T-helper 1 cell treated with Interleukin-12 subunit alpha and Interleukin-12 subunit beta and Interleukin-4 antibody, amounts not matched to agents 30 μg/mL and 1 μg/mL, for 36 hours (primary cell): Measurements from ENCODE around the gene LRRC49.
"Not testable (repeated sequence)": the region's sequence is repeated elsewhere in the genome, so short reads cannot be mapped to it uniquely, and the experiment has no call there.

Source experiments
- H3K27ac Mint-ChIP-seq: one replicate; pipeline ENCODE4 v1.8.0; 2021; ENCODE audit warnings: mild to moderate bottlenecking, mixed read lengths
- H3K27me3 Mint-ChIP-seq: one replicate; pipeline ENCODE4 v1.8.0; 2021; ENCODE audit warnings: low read depth, mixed read lengths
- H3K36me3 Mint-ChIP-seq: one replicate; pipeline ENCODE4 v1.8.0; 2021; ENCODE audit warnings: low read depth, mixed read lengths
- H3K4me1 Mint-ChIP-seq: one replicate; pipeline ENCODE4 v1.8.0; 2021; ENCODE audit warnings: low read depth, mixed read lengths
- H3K4me3 Mint-ChIP-seq: one replicate; pipeline ENCODE4 v1.8.0; 2021; ENCODE audit warnings: mild to moderate bottlenecking, moderate library complexity, mixed read lengths
- H3K9me3 Mint-ChIP-seq: one replicate; pipeline ENCODE4 v1.8.0; 2021; ENCODE audit warnings: mixed read lengths

LRRC49 gene

GRCh38 chr15:71011503-71012155 is 119.0 kb downstream of the LRRC49 start:
- Mint-ChIP-seq H3K36me3 (no peaks in the 10 kb centered on the region), H3K27me3 (peaks cover 17% of the 10 kb centered on the region), H3K27ac (no peak overlapping the region), H3K9me3 (no peaks in the 10 kb centered on the region), H3K4me1 (no peaks in the 10 kb centered on the region), H3K4me3 (no peak overlapping the region)

- H3K27me3 Mint-ChIP-seq = peaks cover 10% of the 10 kb centered on the region
- H3K36me3 Mint-ChIP-seq = no peaks in the 10 kb centered on the region
- H3K4me3 Mint-ChIP-seq = no peak overlapping the region
- no peaks in the 10 kb centered on the region for H3K4me1 Mint-ChIP-seq
- H3K27ac Mint-ChIP-seq = no peak overlapping the region
- H3K9me3 Mint-ChIP-seq = no peaks in the 10 kb centered on the region
Observed at GRCh38 chr15:71013446-71013845, 120.8 kb downstream of the LRRC49 start.

GRCh38 chr15:71015342-71015741 is 122.7 kb downstream of the LRRC49 start:
- Mint-ChIP-seq H3K4me3 (no peak overlapping the region), H3K9me3 (no peaks in the 10 kb centered on the region), H3K36me3 (no peaks in the 10 kb centered on the region), H3K27ac (no peak overlapping the region), H3K4me1 (no peaks in the 10 kb centered on the region), H3K27me3 (peaks cover 3% of the 10 kb centered on the region)

- H3K36me3 Mint-ChIP-seq, H3K27ac Mint-ChIP-seq, H3K27me3 Mint-ChIP-seq, H3K4me1 Mint-ChIP-seq, H3K9me3 Mint-ChIP-seq, H3K4me3 Mint-ChIP-seq: not testable (repeated sequence)
Observed at GRCh38 chr15:71031232-71031631, 138.6 kb downstream of the LRRC49 start.

- H3K36me3 Mint-ChIP-seq, H3K4me3 Mint-ChIP-seq, H3K27me3 Mint-ChIP-seq, H3K4me1 Mint-ChIP-seq, H3K27ac Mint-ChIP-seq, H3K9me3 Mint-ChIP-seq: not testable (repeated sequence)
Observed at GRCh38 chr15:71035478-71035877, 142.9 kb downstream of the LRRC49 start.

- H3K27me3 Mint-ChIP-seq = peaks cover 4% of the 10 kb centered on the region
- no peak overlapping the region for H3K27ac Mint-ChIP-seq
- no peaks in the 10 kb centered on the region for H3K4me1 Mint-ChIP-seq
- H3K9me3 Mint-ChIP-seq = no peaks in the 10 kb centered on the region
- no peaks in the 10 kb centered on the region for H3K36me3 Mint-ChIP-seq
- H3K4me3 Mint-ChIP-seq = no peak overlapping the region
Observed at GRCh38 chr15:71042356-71042922, 149.8 kb downstream of the LRRC49 start.

- no peak overlapping the region for H3K4me3 Mint-ChIP-seq
- H3K4me1 Mint-ChIP-seq = no peaks in the 10 kb centered on the region
- H3K27me3 Mint-ChIP-seq = peaks cover 4% of the 10 kb centered on the region
- H3K36me3 Mint-ChIP-seq = no peaks in the 10 kb centered on the region
- no peaks in the 10 kb centered on the region for H3K9me3 Mint-ChIP-seq
- no peak overlapping the region for H3K27ac Mint-ChIP-seq
Observed at GRCh38 chr15:71043373-71043772, 150.7 kb downstream of the LRRC49 start.

GRCh38 chr15:71044006-71044405 is 151.4 kb downstream of the LRRC49 start:
- Mint-ChIP-seq H3K36me3 (no peaks in the 10 kb centered on the region), H3K4me3 (no peak overlapping the region), H3K9me3 (no peaks in the 10 kb centered on the region), H3K27ac (no peak overlapping the region), H3K4me1 (no peaks in the 10 kb centered on the region), H3K27me3 (no peaks in the 10 kb centered on the region)

- H3K4me3 Mint-ChIP-seq, H3K9me3 Mint-ChIP-seq, H3K27me3 Mint-ChIP-seq, H3K27ac Mint-ChIP-seq, H3K4me1 Mint-ChIP-seq, H3K36me3 Mint-ChIP-seq: not testable (repeated sequence)
Observed at GRCh38 chr15:71046146-71046545, 153.5 kb downstream of the LRRC49 start.

GRCh38 chr15:71048913-71049675 is 156.5 kb downstream of the LRRC49 start:
- Mint-ChIP-seq H3K4me3 (no peak overlapping the region), H3K36me3 (no peaks in the 10 kb centered on the region), H3K9me3 (no peaks in the 10 kb centered on the region), H3K27me3 (no peaks in the 10 kb centered on the region), H3K4me1 (no peaks in the 10 kb centered on the region), H3K27ac (no peak overlapping the region)

- no peak overlapping the region for H3K27ac Mint-ChIP-seq
- H3K9me3 Mint-ChIP-seq = no peaks in the 10 kb centered on the region
- H3K4me3 Mint-ChIP-seq = no peak overlapping the region
Observed at GRCh38 chr15:71049706-71050422, 157.2 kb downstream of the LRRC49 start.

GRCh38 chr15:71050461-71050860 is 157.8 kb downstream of the LRRC49 start:
- H3K4me3 Mint-ChIP-seq = no peak overlapping the region
- H3K27me3 Mint-ChIP-seq = no peaks in the 10 kb centered on the region
- no peaks in the 10 kb centered on the region for H3K36me3 Mint-ChIP-seq
- H3K9me3 Mint-ChIP-seq = no peaks in the 10 kb centered on the region
- H3K4me1 Mint-ChIP-seq = no peaks in the 10 kb centered on the region
- H3K27ac Mint-ChIP-seq = no peak overlapping the region

More at GRCh38 chr15:71049706-71050422, 157.2 kb downstream of the LRRC49 start:
- Mint-ChIP-seq H3K4me1 (no peaks in the 10 kb centered on the region), H3K27me3 (no peaks in the 10 kb centered on the region), H3K36me3 (no peaks in the 10 kb centered on the region)

GRCh38 chr15:71051539-71051938 is 158.9 kb downstream of the LRRC49 start:
- Mint-ChIP-seq H3K4me1 (no peaks in the 10 kb centered on the region), H3K4me3 (no peak overlapping the region), H3K27me3 (no peaks in the 10 kb centered on the region), H3K27ac (no peak overlapping the region), H3K9me3 (no peaks in the 10 kb centered on the region), H3K36me3 (no peaks in the 10 kb centered on the region)

- H3K27ac Mint-ChIP-seq = no peak overlapping the region
- H3K9me3 Mint-ChIP-seq = no peaks in the 10 kb centered on the region
- no peak overlapping the region for H3K4me3 Mint-ChIP-seq
- no peaks in the 10 kb centered on the region for H3K4me1 Mint-ChIP-seq
- H3K36me3 Mint-ChIP-seq = no peaks in the 10 kb centered on the region
- H3K27me3 Mint-ChIP-seq = peaks cover under 1% of the 10 kb centered on the region
Observed at GRCh38 chr15:71052356-71052755, 159.7 kb downstream of the LRRC49 start.
